Activated CD8-positive, alpha-beta memory T cell treated with anti-CD3 and anti-CD28 coated beads for 36 hours (primary cell): ENCODE data around the gene SLC25A51. TPM values are rescaled to one million over a fixed set of nuclear protein-coding genes. Genes with fewer than 3 reads are reported as not detected.

Source experiments
- CTCF ChIA-PET: fragments of 350-600 bp; sonication (Branson Sonifier 250); formaldehyde crosslinking; loops from one replicate; lab custom pipeline; 2021; ENCODE audit warnings: antibody characterized with exemption; lab: Charles Lee
- POLR2A ChIA-PET: fragments of 350-600 bp; sonication (Branson Sonifier 250); formaldehyde crosslinking; loops from one replicate; lab custom pipeline; 2021; ENCODE audit warnings: antibody characterized with exemption; lab: Charles Lee
- total RNA-seq, 2 experiments: library from RNA; stranded (reverse); gene quantifications; one replicate each; pipeline ENCODE4 v1.2.3, GENCODE V29; 2021

Gene SLC25A51
- total RNA-seq, 2 experiments from 2014 or later: 38.0 to 38.7 TPM

GRCh38 chr9:37922363-37923117, 18.6 kb upstream of the SLC25A51 start:
- ChIA-PET CTCF (interaction anchor here (1.4 kb wide), 1 partner anchor 9 kb away, joined by 5 read pairs; no protein-coding TSS in a partner anchor), POLR2A (no interaction called here)

- POLR2A ChIA-PET: no interaction called here
- CTCF ChIA-PET: interaction anchor here (1.4 kb wide), 1 partner anchor 8 kb away, joined by 5 read pairs; no protein-coding TSS in a partner anchor
Measured at GRCh38 chr9:37921546-37922300, 17.8 kb upstream of the SLC25A51 start.

GRCh38 chr9:37921168-37921510, 17.2 kb upstream of the SLC25A51 start:
- CTCF ChIA-PET: interaction anchor here (1.4 kb wide), 1 partner anchor 7 kb away, joined by 5 read pairs; no protein-coding TSS in a partner anchor
- POLR2A ChIA-PET: no interaction called here

GRCh38 chr9:37920471-37921167, 16.7 kb upstream of the SLC25A51 start:
- ChIA-PET CTCF (no interaction called here), POLR2A (no interaction called here)

GRCh38 chr9:37919956-37920335, 16.0 kb upstream of the SLC25A51 start:
- ChIA-PET CTCF (no interaction called here), POLR2A (no interaction called here)

GRCh38 chr9:37919246-37919955, 15.5 kb upstream of the SLC25A51 start:
- ChIA-PET CTCF (no interaction called here), POLR2A (no interaction called here)

- ChIA-PET POLR2A (no interaction called here), CTCF (no interaction called here)
Measured at GRCh38 chr9:37918665-37919170, 14.8 kb upstream of the SLC25A51 start.

- POLR2A ChIA-PET: no interaction called here
- CTCF ChIA-PET: no interaction called here
Measured at GRCh38 chr9:37917801-37918664, 14.1 kb upstream of the SLC25A51 start.

- CTCF ChIA-PET: no interaction called here
- POLR2A ChIA-PET: no interaction called here
Measured at GRCh38 chr9:37917313-37917731, 13.4 kb upstream of the SLC25A51 start.

- POLR2A ChIA-PET: no interaction called here
- CTCF ChIA-PET: interaction anchor here (0.7 kb wide), 2 partner anchors 29 to 337 kb away, joined by 3 read pairs; no protein-coding TSS in a partner anchor
Measured at GRCh38 chr9:37916471-37917312, 12.8 kb upstream of the SLC25A51 start.

GRCh38 chr9:37915911-37916470, 12.1 kb upstream of the SLC25A51 start:
- ChIA-PET CTCF (interaction anchor here (0.7 to 1.2 kb wide), 3 partner anchors 10 to 170 kb away, joined by 3 to 5 read pairs (median 4); no protein-coding TSS in a partner anchor), POLR2A (no interaction called here)

- POLR2A ChIA-PET: no interaction called here
- CTCF ChIA-PET: interaction anchor here (0.7 to 3.1 kb wide), 10 partner anchors 7 to 187 kb away, joined by 3 to 18 read pairs (median 5); partner anchors contain the start of gene SLC25A51
Measured at GRCh38 chr9:37914701-37915358, 10.9 kb upstream of the SLC25A51 start.

GRCh38 chr9:37914154-37914551, 10.2 kb upstream of the SLC25A51 start:
- CTCF ChIA-PET: interaction anchor here (0.6 to 3.1 kb wide), 20 partner anchors 8 to 484 kb away, joined by 3 to 18 read pairs (median 5); partner anchors contain the start of genes SHB and SLC25A51
- POLR2A ChIA-PET: no interaction called here

- CTCF ChIA-PET: interaction anchor here (0.6 to 3.1 kb wide), 21 partner anchors 8 to 485 kb away, joined by 3 to 18 read pairs (median 5); partner anchors contain the start of genes SHB and SLC25A51
- POLR2A ChIA-PET: no interaction called here
Measured at GRCh38 chr9:37913480-37914153, 9.7 kb upstream of the SLC25A51 start.

- ChIA-PET CTCF (interaction anchor here (0.9 to 3.1 kb wide), 4 partner anchors 8 to 249 kb away, joined by 3 to 18 read pairs (median 4); partner anchors contain the start of gene SLC25A51), POLR2A (no interaction called here)
Measured at GRCh38 chr9:37911271-37911681, 7.3 kb upstream of the SLC25A51 start.
